ENCODE data around the gene HACD2.

DNA sequence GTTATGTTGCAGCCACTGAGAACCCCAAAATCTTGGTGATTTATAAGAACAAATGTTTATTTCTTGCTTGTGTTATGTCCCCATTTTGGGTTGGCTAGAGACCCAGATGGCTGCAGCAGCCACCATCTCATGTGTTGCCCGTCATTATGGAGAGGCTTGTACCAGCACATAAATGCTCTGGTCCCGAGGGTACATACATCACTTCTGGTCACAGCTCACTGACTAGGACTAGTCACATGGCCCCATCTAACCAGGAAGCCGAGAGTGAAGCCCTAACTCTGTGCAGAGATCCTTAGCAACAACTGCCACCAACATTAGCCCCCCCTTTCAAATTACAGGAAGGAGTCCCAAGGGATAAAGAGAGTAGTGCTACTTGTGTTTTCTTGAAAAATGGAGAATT lies 25.5 kb upstream of the HACD2 start:
- TF ChIP-seq, protein P1, sequence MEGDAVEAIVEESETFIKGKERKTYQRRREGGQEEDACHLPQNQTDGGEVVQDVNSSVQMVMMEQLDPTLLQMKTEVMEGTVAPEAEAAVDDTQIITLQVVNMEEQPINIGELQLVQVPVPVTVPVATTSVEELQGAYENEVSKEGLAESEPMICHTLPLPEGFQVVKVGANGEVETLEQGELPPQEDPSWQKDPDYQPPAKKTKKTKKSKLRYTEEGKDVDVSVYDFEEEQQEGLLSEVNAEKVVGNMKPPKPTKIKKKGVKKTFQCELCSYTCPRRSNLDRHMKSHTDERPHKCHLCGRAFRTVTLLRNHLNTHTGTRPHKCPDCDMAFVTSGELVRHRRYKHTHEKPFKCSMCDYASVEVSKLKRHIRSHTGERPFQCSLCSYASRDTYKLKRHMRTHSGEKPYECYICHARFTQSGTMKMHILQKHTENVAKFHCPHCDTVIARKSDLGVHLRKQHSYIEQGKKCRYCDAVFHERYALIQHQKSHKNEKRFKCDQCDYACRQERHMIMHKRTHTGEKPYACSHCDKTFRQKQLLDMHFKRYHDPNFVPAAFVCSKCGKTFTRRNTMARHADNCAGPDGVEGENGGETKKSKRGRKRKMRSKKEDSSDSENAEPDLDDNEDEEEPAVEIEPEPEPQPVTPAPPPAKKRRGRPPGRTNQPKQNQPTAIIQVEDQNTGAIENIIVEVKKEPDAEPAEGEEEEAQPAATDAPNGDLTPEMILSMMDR (IDR thresholded peaks at IDR 0.05) = no peak
- no peak for TF ChIP-seq POLR2A (IDR thresholded peaks at IDR 0.05)

Data from adrenal gland (tissue), 5 donors.